HEK293 (cell line): ENCODE measurements around the gene RPL7A.

Source experiments
- GLI4 ChIP-seq: fragments of 450-650 bp; formaldehyde crosslinking; IDR thresholded peaks from 2 replicates; pipeline ENCODE4 v1.5.1; 2016; ENCODE audit warnings: missing biosample characterization, missing genetic modification characterization
- GLIS1 ChIP-seq: fragments of 450-650 bp; formaldehyde crosslinking; IDR thresholded peaks from 2 replicates; pipeline ENCODE4 v1.5.1; 2016; ENCODE audit warnings: missing biosample characterization, missing genetic modification characterization
- KLF1 ChIP-seq: fragments of 450-650 bp; formaldehyde crosslinking; IDR thresholded peaks from 2 replicates; pipeline ENCODE4 v1.5.1; 2016; ENCODE audit warnings: missing biosample characterization, missing genetic modification characterization
- KLF7 ChIP-seq: fragments of 450-650 bp; formaldehyde crosslinking; IDR thresholded peaks from 2 replicates; pipeline ENCODE4 v1.5.1; 2016; ENCODE audit warnings: missing biosample characterization, missing genetic modification characterization, borderline replicate concordance
- KLF9 ChIP-seq: fragments of 450-650 bp; formaldehyde crosslinking; IDR thresholded peaks from 2 replicates; pipeline ENCODE4 v1.5.1; 2016; ENCODE audit warnings: missing biosample characterization, missing genetic modification characterization, low read depth
- OVOL3 ChIP-seq: fragments of 450-650 bp; formaldehyde crosslinking; IDR thresholded peaks from 2 replicates; pipeline ENCODE4 v1.5.1; 2016; ENCODE audit warnings: missing biosample characterization, missing genetic modification characterization
- SCRT2 ChIP-seq: fragments of 450-650 bp; formaldehyde crosslinking; IDR thresholded peaks from 2 replicates; pipeline ENCODE4 v1.5.1; 2016; ENCODE audit warnings: missing biosample characterization, missing genetic modification characterization
- ZBTB17 ChIP-seq: fragments of 450-650 bp; formaldehyde crosslinking; IDR thresholded peaks from 2 replicates; pipeline ENCODE4 v1.5.1; 2016; ENCODE audit warnings: missing biosample characterization, missing genetic modification characterization
- ZBTB7A ChIP-seq: fragments of 450-650 bp; formaldehyde crosslinking; IDR thresholded peaks from 2 replicates; pipeline ENCODE4 v1.5.1; 2016; ENCODE audit warnings: low read depth, missing biosample characterization, missing genetic modification characterization
- ZBTB8A ChIP-seq: fragments of 450-650 bp; formaldehyde crosslinking; IDR thresholded peaks from 2 replicates; pipeline ENCODE4 v1.5.1; 2016; ENCODE audit warnings: missing biosample characterization, missing genetic modification characterization
- ZNF175 ChIP-seq: fragments of 450-650 bp; formaldehyde crosslinking; IDR thresholded peaks from 2 replicates; pipeline ENCODE4 v1.5.1; 2016; ENCODE audit warnings: missing biosample characterization, missing genetic modification characterization
- ZNF214 ChIP-seq: fragments of 450-650 bp; formaldehyde crosslinking; IDR thresholded peaks from 2 replicates; pipeline ENCODE4 v1.5.1; 2017; ENCODE audit warnings: missing biosample characterization, mild to moderate bottlenecking, missing genetic modification characterization, borderline replicate concordance
- ZNF239 ChIP-seq: fragments of 450-650 bp; formaldehyde crosslinking; IDR thresholded peaks from 2 replicates; pipeline ENCODE4 v1.5.1; 2016; ENCODE audit warnings: missing biosample characterization, missing genetic modification characterization
- ZNF24 ChIP-seq: fragments of 450-650 bp; formaldehyde crosslinking; IDR thresholded peaks from 2 replicates; pipeline ENCODE4 v1.5.1; 2016; ENCODE audit warnings: missing biosample characterization, missing genetic modification characterization
- ZNF292 ChIP-seq: fragments of 450-650 bp; formaldehyde crosslinking; IDR thresholded peaks from 2 replicates; pipeline ENCODE4 v1.5.1; 2016; ENCODE audit warnings: low read depth, missing biosample characterization, missing genetic modification characterization, borderline replicate concordance
- ZNF335 ChIP-seq: fragments of 450-650 bp; formaldehyde crosslinking; conservative IDR thresholded peaks from 2 replicates; pipeline ENCODE4 v1.5.1; 2016; ENCODE audit warnings: missing biosample characterization, missing genetic modification characterization
- ZNF366 ChIP-seq: fragments of 450-650 bp; formaldehyde crosslinking; conservative IDR thresholded peaks from 2 replicates; pipeline ENCODE4 v1.5.1; 2016; ENCODE audit warnings: missing biosample characterization, missing genetic modification characterization
- ZNF394 ChIP-seq: fragments of 450-650 bp; formaldehyde crosslinking; IDR thresholded peaks from 2 replicates; pipeline ENCODE4 v1.5.1; 2016; ENCODE audit warnings: missing biosample characterization, missing genetic modification characterization, mild to moderate bottlenecking, moderate library complexity, borderline replicate concordance
- ZNF398 ChIP-seq: fragments of 450-650 bp; formaldehyde crosslinking; IDR thresholded peaks from 2 replicates; pipeline ENCODE4 v1.5.1; 2017; ENCODE audit warnings: missing biosample characterization, missing genetic modification characterization
- ZNF501 ChIP-seq: fragments of 450-650 bp; formaldehyde crosslinking; IDR thresholded peaks from 2 replicates; pipeline ENCODE4 v1.5.1; 2016; ENCODE audit warnings: missing biosample characterization, missing genetic modification characterization
- ZNF518A ChIP-seq: fragments of 450-650 bp; formaldehyde crosslinking; conservative IDR thresholded peaks from 2 replicates; pipeline ENCODE4 v1.5.1; 2016; ENCODE audit warnings: low read depth, missing biosample characterization, missing genetic modification characterization
- ZNF544 ChIP-seq: fragments of 450-650 bp; formaldehyde crosslinking; IDR thresholded peaks from 2 replicates; pipeline ENCODE4 v1.5.0; 2017; ENCODE audit warnings: missing biosample characterization, missing genetic modification characterization
- ZNF548 ChIP-seq: fragments of 450-650 bp; formaldehyde crosslinking; IDR thresholded peaks from 2 replicates; pipeline ENCODE4 v1.5.1; 2016; ENCODE audit warnings: missing biosample characterization, missing genetic modification characterization
- ZNF600 ChIP-seq: fragments of 450-650 bp; formaldehyde crosslinking; IDR thresholded peaks from 2 replicates; pipeline ENCODE4 v1.5.1; 2016; ENCODE audit warnings: missing biosample characterization, missing genetic modification characterization
- ZNF660 ChIP-seq: fragments of 450-650 bp; IDR thresholded peaks from 2 replicates; pipeline ENCODE4 v1.5.1; 2018; ENCODE audit warnings: missing biosample characterization, mild to moderate bottlenecking, missing genetic modification characterization
- ZNF692 ChIP-seq: fragments of 450-650 bp; formaldehyde crosslinking; IDR thresholded peaks from 2 replicates; pipeline ENCODE4 v1.5.1; 2016; ENCODE audit warnings: missing biosample characterization, missing genetic modification characterization
- ZNF701 ChIP-seq: fragments of 450-650 bp; formaldehyde crosslinking; IDR thresholded peaks from 2 replicates; pipeline ENCODE4 v1.5.1; 2016; ENCODE audit warnings: missing biosample characterization, missing genetic modification characterization
- ZSCAN16 ChIP-seq: fragments of 450-650 bp; formaldehyde crosslinking; IDR thresholded peaks from 2 replicates; pipeline ENCODE4 v1.5.1; 2016; ENCODE audit warnings: missing biosample characterization, missing genetic modification characterization
- ZSCAN5A ChIP-seq: fragments of 450-650 bp; formaldehyde crosslinking; IDR thresholded peaks from 2 replicates; pipeline ENCODE4 v1.5.1; 2016; ENCODE audit warnings: missing biosample characterization, missing genetic modification characterization
- ZXDB ChIP-seq: fragments of 450-650 bp; formaldehyde crosslinking; IDR thresholded peaks from 2 replicates; pipeline ENCODE4 v1.5.1; 2016; ENCODE audit warnings: missing biosample characterization, missing genetic modification characterization

The RPL7A gene

GRCh38 chr9:133356391-133357091 lies 8.5 kb downstream of the RPL7A start, which contains the start of the genes SURF1 and SURF2 (continued):
- no peak for TF ChIP-seq ZNF292
- TF ChIP-seq ZBTB17 (tag by site-specific recombination): peak; percentile 63
- TF ChIP-seq ZXDB (tag by site-specific recombination): peak; percentile 55
- no peak for TF ChIP-seq ZNF214 (tag by site-specific recombination)
- TF ChIP-seq ZNF175: 0 out of 2 replicates have a peak, but pooled peaks have one; percentile 52
- TF ChIP-seq ZNF600: peak; percentile 66; the same call in 1 of the 2 replicates
- peak; percentile 45; the same call in 1 of the 2 replicates for TF ChIP-seq ZNF518A (tag by site-specific recombination)
- TF ChIP-seq KLF7: 0 out of 2 replicates have a peak, but pooled peaks have one; percentile 58
- TF ChIP-seq ZNF660 (tag by site-specific recombination): peak; percentile 14; the same call in 1 of the 2 replicates
- 0 out of 2 replicates have a peak, but pooled peaks have one; percentile 59 for TF ChIP-seq ZBTB7A
- peak; percentile 54; the same call in 1 of the 2 replicates for TF ChIP-seq ZNF394 (tag by site-specific recombination)
- TF ChIP-seq ZNF398 (tag by site-specific recombination): peak; percentile 99
- TF ChIP-seq ZNF24 (tag by site-specific recombination): peak; percentile 47; the same call in 1 of the 2 replicates
- TF ChIP-seq GLIS1: peak; percentile 40
- peak; percentile 98 for TF ChIP-seq ZBTB8A
- peak; percentile 64; the same call in 1 of the 2 replicates for TF ChIP-seq ZNF501
- TF ChIP-seq KLF9 (tag by site-specific recombination): peak; percentile 92
- peak; percentile 70 for TF ChIP-seq KLF1 (tag by site-specific recombination)
- TF ChIP-seq ZNF548 (tag by site-specific recombination): no peak
- peak; percentile 33; the same call in 1 of the 2 replicates for TF ChIP-seq ZNF239 (tag by site-specific recombination)
- TF ChIP-seq GLI4 (tag by site-specific recombination): 0 out of 2 replicates have a peak, but pooled peaks have one; percentile 70
- TF ChIP-seq ZNF701 (tag by site-specific recombination): no peak
- no peak for TF ChIP-seq SCRT2 (tag by site-specific recombination)
- no peak for TF ChIP-seq ZNF544 (tag by site-specific recombination)
- peak; percentile 68 for TF ChIP-seq ZNF335 (tag by site-specific recombination)
- TF ChIP-seq OVOL3 (tag by site-specific recombination): no peak
- 0 out of 2 replicates have a peak, but pooled peaks have one; percentile 58 for TF ChIP-seq ZSCAN5A
- peak; percentile 56 for TF ChIP-seq ZNF692
- 0 out of 2 replicates have a peak, but pooled peaks have one; percentile 29 for TF ChIP-seq ZSCAN16 (tag by site-specific recombination)
- TF ChIP-seq ZNF366 (tag by site-specific recombination): peak; percentile 40; the same call in 1 of the 2 replicates
